Measurements from ENCODE around the gene CCDC112.

The CCDC112 gene

GRCh38 chr5:115289104-115289503 is 7.3 kb downstream of the CCDC112 start:
- H3K4me3 ChIP-seq (IDR thresholded peaks at IDR 0.05; ENCODE audit: insufficient read depth, low read depth, low read length): no peak overlapping the region
- no peak for TF ChIP-seq CTCF (conservative IDR thresholded peaks at IDR 0.05; ENCODE audit: low read depth, low read length)
- H3K79me2 ChIP-seq (ENCODE audit: insufficient read depth, low read depth): peaks cover 9% of the 10 kb centered on the region; the same call in 1 of the 2 replicates
- H3K27me3 ChIP-seq (ENCODE audit: insufficient read depth, low read depth): no peaks in the 10 kb centered on the region
- H3K27ac ChIP-seq: no peak overlapping the region
- H2AFZ ChIP-seq (ENCODE audit: low read depth): no peak overlapping the region
- no peak overlapping the region for H3K9ac ChIP-seq
- H4K20me1 ChIP-seq (ENCODE audit: insufficient read depth): no peaks in the 10 kb centered on the region
- H3K4me2 ChIP-seq: no peak overlapping the region
- no peaks in the 10 kb centered on the region for H3K36me3 ChIP-seq (ENCODE audit: insufficient read depth)
- peaks cover 17% of the 10 kb centered on the region for H3K4me1 ChIP-seq (ENCODE audit: low read depth, poor library complexity, severe bottlenecking)

GRCh38 chr5:115284021-115284420 is 12.4 kb downstream of the CCDC112 start:
- no peaks in the 10 kb centered on the region for H3K36me3 ChIP-seq (ENCODE audit: insufficient read depth)
- peaks cover 4% of the 10 kb centered on the region; the same call in 1 of the 2 replicates for H3K79me2 ChIP-seq (ENCODE audit: insufficient read depth, low read depth)
- H4K20me1 ChIP-seq (ENCODE audit: insufficient read depth): no peaks in the 10 kb centered on the region
- TF ChIP-seq CTCF (conservative IDR thresholded peaks at IDR 0.05; ENCODE audit: low read depth, low read length): no peak
- no peak overlapping the region for H2AFZ ChIP-seq (ENCODE audit: low read depth)
- no peak overlapping the region for H3K27ac ChIP-seq
- H3K4me1 ChIP-seq (ENCODE audit: low read depth, poor library complexity, severe bottlenecking): peaks cover 17% of the 10 kb centered on the region
- H3K4me3 ChIP-seq (IDR thresholded peaks at IDR 0.05; ENCODE audit: insufficient read depth, low read depth, low read length): no peak overlapping the region
- H3K27me3 ChIP-seq (ENCODE audit: insufficient read depth, low read depth): no peaks in the 10 kb centered on the region
- no peak overlapping the region for H3K4me2 ChIP-seq
- no peak overlapping the region for H3K9ac ChIP-seq

- TF ChIP-seq CTCF (conservative IDR thresholded peaks at IDR 0.05; ENCODE audit: low read depth, low read length): no peak
- Histone ChIP-seq H3K36me3 (ENCODE audit: insufficient read depth) (no peaks in the 10 kb centered on the region), H3K4me3 (IDR thresholded peaks at IDR 0.05; ENCODE audit: insufficient read depth, low read depth, low read length) (no peak overlapping the region), H4K20me1 (ENCODE audit: insufficient read depth) (no peaks in the 10 kb centered on the region), H3K4me1 (ENCODE audit: low read depth, poor library complexity, severe bottlenecking) (peaks cover 17% of the 10 kb centered on the region), H2AFZ (ENCODE audit: low read depth) (no peak overlapping the region), H3K79me2 (ENCODE audit: insufficient read depth, low read depth) (peaks cover 1% of the 10 kb centered on the region; the same call in 1 of the 2 replicates), H3K9ac (no peak overlapping the region), H3K4me2 (no peak overlapping the region), H3K27ac (no peak overlapping the region), H3K27me3 (ENCODE audit: insufficient read depth, low read depth) (no peaks in the 10 kb centered on the region)
Measured at GRCh38 chr5:115282131-115282530, 14.3 kb downstream of the CCDC112 start.

GRCh38 chr5:115274584-115274983 is 21.9 kb downstream of the CCDC112 start:
- H3K27ac ChIP-seq: no peak overlapping the region
- H3K36me3 ChIP-seq (ENCODE audit: insufficient read depth): 0 out of 2 replicates have a peak, but pooled peaks cover 5% of the 10 kb centered on the region
- H3K9ac ChIP-seq: no peak overlapping the region
- H3K4me3 ChIP-seq (IDR thresholded peaks at IDR 0.05; ENCODE audit: insufficient read depth, low read depth, low read length): no peak overlapping the region
- no peak overlapping the region for H2AFZ ChIP-seq (ENCODE audit: low read depth)
- H4K20me1 ChIP-seq (ENCODE audit: insufficient read depth): no peaks in the 10 kb centered on the region
- no peak for TF ChIP-seq CTCF (conservative IDR thresholded peaks at IDR 0.05; ENCODE audit: low read depth, low read length)
- H3K27me3 ChIP-seq (ENCODE audit: insufficient read depth, low read depth): no peaks in the 10 kb centered on the region
- H3K4me2 ChIP-seq: no peak overlapping the region
- no peaks in the 10 kb centered on the region for H3K4me1 ChIP-seq (ENCODE audit: low read depth, poor library complexity, severe bottlenecking)
- H3K79me2 ChIP-seq (ENCODE audit: insufficient read depth, low read depth): no peaks in the 10 kb centered on the region

Data from KMS-11 (cell line).